ENCODE results near the gene LPIN1. TPM values are rescaled to one million over a fixed set of nuclear protein-coding genes. Genes with fewer than 3 reads are reported as not detected.

The LPIN1 gene
- total and polyA plus RNA-seq, 2 of the 8 experiments (the other 6 are each of a cell fraction or from before 2014, with no cell fraction given) = 4.3 to 9.8 TPM

DNA sequence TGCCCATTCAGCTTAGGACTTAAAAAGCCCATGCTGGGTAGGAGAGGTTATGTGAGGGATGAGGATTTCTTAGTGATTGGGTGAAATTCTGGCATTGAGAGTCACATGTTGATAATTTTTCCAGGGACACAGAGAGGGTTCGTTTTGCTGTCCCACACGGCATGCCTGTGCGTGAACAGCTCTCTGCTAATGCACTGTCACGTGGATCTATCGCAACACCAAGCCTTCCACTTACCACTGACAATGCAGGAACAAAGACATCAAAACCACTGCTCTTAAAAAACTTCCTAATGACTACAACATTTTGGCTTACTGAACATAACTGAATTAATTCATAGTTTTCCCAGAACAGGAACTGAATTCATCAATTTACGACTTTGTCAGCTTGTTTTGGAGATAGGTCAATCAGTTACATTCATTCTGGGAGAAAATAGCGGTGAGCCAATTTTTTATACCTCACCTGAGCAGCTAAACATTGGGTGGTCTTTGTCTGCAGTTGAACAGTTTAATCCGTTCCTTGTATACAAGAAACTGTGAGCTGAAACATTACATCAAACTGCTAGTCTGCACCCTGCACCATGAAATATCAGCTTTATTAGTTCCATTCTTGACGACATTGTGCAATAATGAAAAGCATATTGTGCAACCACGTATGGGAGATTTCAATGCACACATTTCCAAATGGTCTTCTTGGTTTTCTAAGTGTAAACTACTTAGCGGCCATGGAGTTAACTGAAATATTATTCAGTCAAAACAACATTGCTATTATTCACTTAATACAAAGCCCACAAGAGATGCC lies 127.1 kb downstream of the LPIN1 start:
- FAIRE-seq = no peak
- POLR2A ChIA-PET (ENCODE audit: partially characterized antibody) = interaction anchor here (0.8 kb wide), 1 partner anchor 9 kb away, joined by 3 read pairs; no protein-coding TSS in a partner anchor

More for the DNA sequence above, 127.1 kb downstream of the LPIN1 start:
- H3K56ac ChIP-seq (replicated peaks; ENCODE audit: insufficient read length, low read depth, low read length) = no peak overlapping the region
- H3K9me3 ChIP-seq (ENCODE audit: insufficient read depth in 2 of 2, low read depth in 1 of 2, low read length in 1 of 2) = no peaks in the 10 kb centered on the region
- H2BK15ac ChIP-seq (ENCODE audit: low read length) = no peak overlapping the region
- no peak overlapping the region for H2AK5ac ChIP-seq (ENCODE audit: low read depth, low read length)
- H2AFZ ChIP-seq (ENCODE audit: low read length) = no peak overlapping the region
- no peaks in the 10 kb centered on the region; a peak in 2 of 7 replicates for H3K4me1 ChIP-seq (replicated peaks in 1 of 4; ENCODE audit: control insufficient read depth in 3 of 4, insufficient read depth in 4 of 4, low read length in 3 of 4)
- H3K27ac ChIP-seq (ENCODE audit: low read depth, low read length) = no peak overlapping the region
- H3K4ac ChIP-seq (replicated peaks; ENCODE audit: insufficient read length, low read depth, low read length) = no peak overlapping the region
- TF ChIP-seq CEBPB (IDR thresholded peaks at IDR 0.05; ENCODE audit: low read depth, low read length) = peak; percentile 41; the same call in 1 of the 2 replicates
- no peak for TF ChIP-seq SIN3A (conservative IDR thresholded peaks at IDR 0.05 in 1 of 2, IDR thresholded peaks at IDR 0.05 in 1 of 2; ENCODE audit: low read depth in 1 of 2, low read length in 2 of 2)
- TF ChIP-seq CHD1 (IDR thresholded peaks at IDR 0.05; ENCODE audit: low read depth, low read length) = no peak
- no peak for TF ChIP-seq SP2 (IDR thresholded peaks at IDR 0.05; ENCODE audit: low read length)
- H4K20me1 ChIP-seq (replicated peaks in 1 of 2; ENCODE audit: control insufficient read depth in 1 of 2, insufficient read depth in 2 of 2, low read length in 2 of 2) = no peaks in the 10 kb centered on the region
- 92% methylated on average over 11 of the region's 11 CpGs; no CpG with 5 or more reads in 1 of the 2 experiments for WGBS, 2 experiments (ENCODE audit: extremely low coverage in 1 of 2, insufficient coverage in 1 of 2, insufficient read length in 1 of 2, insufficient replicate concordance in 2 of 2, low coverage in 1 of 2, low lambda C conversion rate in 2 of 2, missing lambda C conversion rate in 1 of 2)
- H3K27me3 ChIP-seq (replicated peaks in 1 of 4; ENCODE audit: control insufficient read depth in 3 of 4, extremely low read depth in 1 of 4, insufficient read depth in 3 of 4, low read length in 3 of 4) = no peaks in the 10 kb centered on the region
- H3K79me1 ChIP-seq (ENCODE audit: low read depth, low read length) = no peaks in the 10 kb centered on the region
- H3K36me3 ChIP-seq (ENCODE audit: control insufficient read depth in 2 of 4, insufficient read depth in 4 of 4, low read length in 3 of 4) = no peaks in the 10 kb centered on the region
- H3K4me3 ChIP-seq (ENCODE audit: extremely low read depth in 1 of 4, insufficient read depth in 2 of 4, low read depth in 3 of 4, low read length in 4 of 4) = no peak overlapping the region
- H4K91ac ChIP-seq (replicated peaks; ENCODE audit: insufficient read length, low read length) = no peak overlapping the region
- no peak overlapping the region for H2BK20ac ChIP-seq (ENCODE audit: low read length)
- peak in 1 of 2 experiments; percentile 13 for DNase-seq (ENCODE audit: low read depth in 1 of 2, low spot score in 2 of 2)
- H3K23me2 ChIP-seq (ENCODE audit: low read depth, low read length) = no peaks in the 10 kb centered on the region
- H3K9ac ChIP-seq (replicated peaks in 1 of 4; ENCODE audit: extremely low read depth in 1 of 4, low read depth in 3 of 4, low read length in 3 of 4) = no peak overlapping the region
- H4K5ac ChIP-seq (ENCODE audit: insufficient read length, low read depth, low read length) = no peak overlapping the region
- no peak overlapping the region for H4K8ac ChIP-seq (ENCODE audit: extremely low read depth, insufficient read depth, low read length)
- H3K79me2 ChIP-seq (ENCODE audit: control insufficient read depth in 1 of 2, insufficient read depth in 2 of 2, low read length in 2 of 2) = no peaks in the 10 kb centered on the region
- H3K18ac ChIP-seq (ENCODE audit: extremely low read depth, low read length) = no peak overlapping the region
- CTCF ChIA-PET (ENCODE audit: partially characterized antibody) = interaction anchor here (0.7 to 1.6 kb wide), 6 partner anchors 8 to 1134 kb away, joined by 3 to 4 read pairs (median 3); no protein-coding TSS in a partner anchor
- no peak overlapping the region for H2BK5ac ChIP-seq (ENCODE audit: low read depth, low read length)
- H3K23ac ChIP-seq (ENCODE audit: insufficient read length) = no peak overlapping the region
- H2BK120ac ChIP-seq (replicated peaks; ENCODE audit: low read depth, low read length) = no peak overlapping the region
- no peak overlapping the region for H2BK12ac ChIP-seq (ENCODE audit: low read depth, low read length)
- H3K14ac ChIP-seq (ENCODE audit: insufficient read length) = no peak overlapping the region
- H3K4me2 ChIP-seq (ENCODE audit: insufficient read depth in 1 of 2, low read depth in 2 of 2, low read length in 2 of 2) = no peak overlapping the region

All from H1 (cell line).